Ectodermal cell (in vitro differentiated cells): ENCODE results near the gene NAV3.

Experiments
- H3K27ac ChIP-seq: 2 replicates; pipeline ENCODE4 v1.7.0; 2013; ENCODE audit warnings: mild to moderate bottlenecking, low read depth, low read length; ENCODE audit not compliant: insufficient read depth, poor library complexity, severe bottlenecking
- H3K27me3 ChIP-seq: 2 replicates; pipeline ENCODE4 v1.7.0; 2013; ENCODE audit warnings: mild to moderate bottlenecking, low read length; ENCODE audit not compliant: insufficient read depth, control insufficient read depth, poor library complexity, severe bottlenecking
- H3K36me3 ChIP-seq: one replicate; pipeline ENCODE4 v1.7.0; 2013; ENCODE audit warnings: low read length; ENCODE audit not compliant: control insufficient read depth, insufficient read depth
- H3K4me1 ChIP-seq: one replicate; pipeline ENCODE4 v1.7.0; 2013; ENCODE audit warnings: low read length; ENCODE audit not compliant: control insufficient read depth, insufficient read depth
- H3K4me3 ChIP-seq: 2 replicates; pipeline ENCODE4 v1.7.0; 2013; ENCODE audit warnings: low read depth, low read length, control low read depth; ENCODE audit not compliant: insufficient read depth
- H3K9me3 ChIP-seq: 2 replicates; pipeline ENCODE4 v1.7.0; 2013; ENCODE audit warnings: mild to moderate bottlenecking, low read length, moderate library complexity; ENCODE audit not compliant: control insufficient read depth
- WGBS, 2 experiments: methylation state at CpG; one replicate each; pipeline ENCODE4 v1.1.7; 2013; ENCODE audit warnings: missing lambda C conversion rate in 2 of 2; 5-methylcytosine and 5-hydroxymethylcytosine counted together

Gene NAV3

DNA sequence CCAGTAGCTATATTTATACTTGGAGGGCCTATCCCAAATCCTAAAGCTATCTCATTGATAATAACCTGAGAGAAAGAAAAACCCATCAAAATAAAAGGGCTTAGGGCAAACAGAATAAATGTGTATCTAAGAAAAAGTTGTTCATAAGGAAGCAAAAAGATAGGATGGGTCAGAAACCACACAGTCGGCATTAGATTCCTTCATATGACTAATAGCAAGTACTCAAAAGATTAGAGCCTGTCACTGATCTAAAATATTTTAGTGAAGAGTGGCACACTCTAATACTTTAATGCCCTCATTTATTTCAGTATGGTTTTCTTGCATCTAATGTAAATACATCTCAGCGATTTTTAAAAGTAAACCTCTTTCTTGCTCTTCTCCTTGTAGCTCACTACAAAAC lies 17.1 kb upstream of the NAV3 start:
- no peak overlapping the region for H3K27ac ChIP-seq
- 100% methylated on average over 1 to 2 of the region's 2 CpGs for whole genome bisulfite sequencing, 2 experiments
- no peaks in the 10 kb centered on the region for H3K9me3 ChIP-seq

DNA sequence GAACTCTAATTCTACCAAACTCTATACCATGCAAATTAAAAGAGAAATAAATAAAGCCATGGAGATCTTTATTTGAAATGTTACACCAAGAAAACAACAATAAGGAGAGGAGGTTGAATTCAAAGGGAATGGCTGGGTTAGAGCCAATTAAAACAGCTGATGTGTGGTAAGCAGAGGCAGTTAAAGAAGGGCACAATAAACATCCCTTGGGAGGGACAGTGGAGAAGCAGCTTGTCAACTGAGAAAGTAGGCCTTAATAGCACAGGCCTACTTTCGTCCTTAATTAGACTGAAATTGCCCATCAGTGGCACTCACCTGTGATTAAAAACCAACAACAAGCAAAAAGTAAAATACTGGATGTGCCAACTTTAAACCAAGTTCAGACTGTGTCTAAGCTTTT lies 16.3 kb upstream of the NAV3 start:
- WGBS, 2 experiments = 86 to 100% methylated on average over 1 of the region's 1 CpG
- Histone ChIP-seq H3K9me3 (no peaks in the 10 kb centered on the region), H3K27me3 (no peaks in the 10 kb centered on the region), H3K27ac (no peak overlapping the region), H3K4me3 (no peak overlapping the region), H3K4me1 (no peaks in the 10 kb centered on the region), H3K36me3 (no peaks in the 10 kb centered on the region)

More for the DNA sequence above, 17.1 kb upstream of the NAV3 start:
- no peak overlapping the region for H3K4me3 ChIP-seq
- no peaks in the 10 kb centered on the region for H3K27me3 ChIP-seq
- no peaks in the 10 kb centered on the region for H3K36me3 ChIP-seq
- H3K4me1 ChIP-seq = no peaks in the 10 kb centered on the region

DNA sequence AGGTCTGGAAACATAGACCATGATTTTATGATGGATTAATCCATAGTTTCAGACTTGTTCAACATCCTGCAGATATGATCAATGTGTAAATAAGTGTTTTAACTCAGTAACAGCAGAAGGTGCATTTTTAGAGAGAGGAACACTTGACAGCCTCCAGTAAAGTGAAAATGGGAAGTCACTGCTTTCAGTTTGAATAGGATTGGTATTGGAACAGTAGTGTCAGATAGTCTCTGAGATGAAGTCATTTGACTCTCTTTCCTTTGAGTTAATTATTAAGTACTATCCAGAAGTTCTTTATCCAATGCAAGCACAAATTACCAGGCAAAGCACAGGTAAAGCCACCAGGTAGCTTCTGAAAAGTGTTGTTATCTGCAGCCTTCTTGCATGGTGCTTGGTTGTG lies 14.5 kb upstream of the NAV3 start:
- Histone ChIP-seq H3K9me3 (no peaks in the 10 kb centered on the region), H3K4me1 (no peaks in the 10 kb centered on the region), H3K4me3 (no peak overlapping the region), H3K27me3 (no peaks in the 10 kb centered on the region), H3K27ac (no peak overlapping the region), H3K36me3 (no peaks in the 10 kb centered on the region)

DNA sequence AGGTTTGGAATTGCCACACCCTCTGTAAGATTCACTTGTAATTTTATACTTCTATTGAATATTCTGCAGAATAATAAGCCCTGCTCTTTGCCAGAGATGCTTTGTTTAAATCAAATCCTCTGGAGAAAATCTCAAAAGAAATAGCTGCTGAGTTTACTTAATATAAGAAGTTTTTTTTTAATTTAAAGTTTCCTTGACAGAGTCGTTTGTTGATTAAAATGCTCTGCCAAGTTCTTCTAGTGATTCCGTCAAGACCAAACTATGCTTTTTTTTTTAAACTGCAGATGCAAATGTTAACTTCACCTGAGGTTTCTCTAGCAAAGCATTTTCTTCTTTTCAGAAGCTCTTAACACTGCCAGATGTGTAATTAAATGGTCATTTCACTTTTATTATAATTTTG lies 13.4 kb upstream of the NAV3 start:
- Histone ChIP-seq H3K27ac (no peak overlapping the region), H3K27me3 (no peaks in the 10 kb centered on the region), H3K4me3 (no peak overlapping the region), H3K4me1 (no peaks in the 10 kb centered on the region), H3K9me3 (no peaks in the 10 kb centered on the region), H3K36me3 (no peaks in the 10 kb centered on the region)
- WGBS, 2 experiments = 88 to 97% methylated on average over 2 of the region's 2 CpGs

DNA sequence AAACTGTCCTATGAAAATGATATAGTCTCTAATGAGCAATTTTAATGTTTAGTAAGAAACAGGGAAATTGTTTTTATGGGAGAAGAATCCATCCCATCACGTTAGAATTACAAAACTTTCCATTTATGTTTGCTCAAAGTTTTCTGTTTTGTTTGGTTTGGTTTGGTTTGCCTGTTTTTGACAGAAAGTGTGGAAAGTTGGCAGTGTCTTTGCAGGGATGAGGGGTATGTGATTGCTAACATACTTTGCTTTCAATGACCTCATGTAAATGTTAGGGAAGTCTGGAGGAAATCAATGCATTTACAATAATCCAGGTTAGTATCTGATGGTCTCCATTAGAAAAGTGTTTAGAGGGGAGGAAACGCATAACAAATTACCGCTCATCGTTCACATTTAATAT lies 12.3 kb upstream of the NAV3 start:
- WGBS, 2 experiments = 94 to 100% methylated on average over 1 to 4 of the region's 4 CpGs
- Histone ChIP-seq H3K9me3 (no peaks in the 10 kb centered on the region), H3K27me3 (no peaks in the 10 kb centered on the region), H3K36me3 (no peaks in the 10 kb centered on the region), H3K27ac (no peak overlapping the region), H3K4me1 (no peaks in the 10 kb centered on the region), H3K4me3 (no peak overlapping the region)

DNA sequence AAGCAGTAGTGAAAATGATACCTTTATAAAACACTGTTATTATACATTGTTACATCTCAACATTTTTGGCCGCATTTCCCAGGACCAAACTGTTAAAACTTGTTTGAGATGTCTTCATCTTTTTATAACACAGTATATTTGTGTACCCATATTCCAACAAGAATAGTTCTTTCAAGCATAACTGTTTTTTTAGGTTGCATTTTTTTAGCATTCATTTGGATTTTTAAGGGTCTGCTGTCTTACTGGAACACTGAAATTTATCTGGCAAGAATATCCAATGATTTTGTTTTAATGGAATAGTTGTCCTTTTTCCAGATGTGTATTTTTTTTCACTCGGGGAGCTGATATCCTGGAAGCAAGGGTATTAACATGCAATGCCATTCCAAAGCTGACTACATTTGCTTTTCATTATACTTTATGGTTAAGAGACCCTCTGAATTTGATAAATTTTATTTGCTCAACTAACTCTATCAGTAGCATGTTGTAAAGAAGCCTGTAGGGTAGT lies 8.9 kb upstream of the NAV3 start:
- WGBS, 2 experiments = 100% methylated on average over 1 to 2 of the region's 2 CpGs
- Histone ChIP-seq H3K27ac (no peak overlapping the region), H3K4me1 (no peaks in the 10 kb centered on the region), H3K27me3 (no peaks in the 10 kb centered on the region), H3K9me3 (no peaks in the 10 kb centered on the region), H3K4me3 (no peak overlapping the region), H3K36me3 (no peaks in the 10 kb centered on the region)

DNA sequence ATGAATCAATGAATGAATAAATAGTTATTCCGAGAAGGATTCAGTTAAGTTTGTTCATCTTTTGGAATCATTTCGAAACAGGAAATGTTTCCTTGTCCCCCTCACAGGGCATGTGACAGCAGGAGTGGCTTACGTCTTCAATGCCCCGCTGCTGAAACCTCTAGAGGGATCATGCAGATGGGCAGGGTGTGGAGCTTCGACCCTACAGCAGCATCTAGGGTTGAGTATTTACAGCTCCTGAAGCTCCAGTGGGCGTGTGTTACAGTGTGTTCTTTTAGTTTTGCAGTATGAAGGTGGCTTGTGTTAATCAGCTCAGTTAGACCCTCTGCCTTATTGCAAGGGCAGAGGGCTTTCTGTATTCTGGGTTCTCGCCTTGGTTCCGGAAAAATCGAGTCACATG lies 2.6 kb downstream of the NAV3 start:
- Histone ChIP-seq H3K27me3 (no peaks in the 10 kb centered on the region), H3K4me1 (no peaks in the 10 kb centered on the region), H3K4me3 (no peak overlapping the region), H3K27ac (no peak overlapping the region), H3K9me3 (no peaks in the 10 kb centered on the region), H3K36me3 (no peaks in the 10 kb centered on the region)
- 94 to 95% methylated on average over 9 of the region's 9 CpGs for WGBS, 2 experiments

DNA sequence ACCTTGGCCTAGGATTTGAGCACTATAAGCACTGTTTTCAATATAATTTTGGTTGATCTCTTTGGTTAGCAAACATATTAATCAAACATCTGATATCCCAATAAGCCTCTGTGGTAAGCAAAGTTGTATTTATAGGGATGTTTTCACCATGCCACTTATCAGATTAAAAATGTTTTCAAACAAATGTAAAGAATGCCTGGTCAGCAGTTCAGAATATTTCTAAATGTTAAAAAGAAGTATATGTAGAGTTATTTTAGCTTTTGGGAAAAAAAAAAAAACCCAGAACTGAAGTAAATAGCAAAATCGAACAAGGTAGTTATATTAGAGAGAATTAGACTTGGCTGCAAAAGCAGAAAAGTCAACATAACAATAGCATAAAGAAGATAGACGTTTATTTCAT lies 3.9 kb downstream of the NAV3 start:
- WGBS, 2 experiments = 98 to 100% methylated on average over 2 of the region's 2 CpGs
- H3K9me3 ChIP-seq = no peaks in the 10 kb centered on the region
- no peaks in the 10 kb centered on the region for H3K4me1 ChIP-seq
- no peaks in the 10 kb centered on the region for H3K36me3 ChIP-seq
- no peak overlapping the region for H3K27ac ChIP-seq
- no peaks in the 10 kb centered on the region for H3K27me3 ChIP-seq
- no peak overlapping the region for H3K4me3 ChIP-seq

DNA sequence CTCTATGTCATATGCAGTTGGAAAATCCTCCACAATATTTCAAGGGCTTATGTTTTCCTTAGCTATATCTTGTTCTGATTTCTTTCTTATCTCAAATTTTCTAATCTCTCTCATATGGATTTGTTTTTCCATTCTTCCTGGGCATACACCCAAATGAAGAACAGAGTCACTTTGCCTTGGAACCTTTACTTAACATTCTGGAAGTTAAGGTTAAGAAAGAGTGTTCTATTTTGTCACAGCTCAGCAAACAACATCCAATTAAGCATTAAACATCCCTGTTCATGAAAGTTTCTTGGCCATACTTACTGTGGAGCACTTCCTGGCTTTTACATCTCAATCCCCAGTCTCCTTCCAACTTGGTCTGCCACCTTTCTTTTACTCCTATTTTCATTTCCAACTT lies 5.3 kb downstream of the NAV3 start:
- no peaks in the 10 kb centered on the region for H3K4me1 ChIP-seq
- H3K4me3 ChIP-seq = no peak overlapping the region
- H3K27ac ChIP-seq = no peak overlapping the region
- no peaks in the 10 kb centered on the region for H3K9me3 ChIP-seq
- no peaks in the 10 kb centered on the region for H3K36me3 ChIP-seq
- no peaks in the 10 kb centered on the region for H3K27me3 ChIP-seq

DNA sequence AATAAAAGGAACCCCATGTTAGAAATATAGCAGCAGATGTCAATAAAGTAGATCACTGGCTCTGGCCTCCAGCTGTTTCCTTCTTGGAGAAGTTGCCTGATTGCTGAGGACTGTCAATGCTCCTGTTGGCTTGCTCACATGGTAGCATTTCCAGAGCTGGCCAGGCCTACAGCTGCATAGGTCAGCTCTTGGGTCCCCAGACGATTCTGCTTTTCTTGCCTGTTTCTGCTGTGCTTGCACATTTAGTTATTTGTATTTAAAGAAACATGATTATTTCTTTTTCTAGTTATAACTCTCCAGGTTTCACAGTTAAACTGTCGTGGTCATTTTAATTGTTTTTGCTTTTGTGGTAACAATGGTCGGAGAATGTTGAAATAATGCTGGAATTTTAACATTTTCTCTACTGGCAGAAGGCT lies 7.2 kb downstream of the NAV3 start:
- no peaks in the 10 kb centered on the region for H3K36me3 ChIP-seq
- no peaks in the 10 kb centered on the region for H3K9me3 ChIP-seq
- WGBS, 2 experiments = 89 to 96% methylated on average over 3 of the region's 3 CpGs
- H3K4me1 ChIP-seq = no peaks in the 10 kb centered on the region
- H3K27me3 ChIP-seq = no peaks in the 10 kb centered on the region
- no peak overlapping the region for H3K4me3 ChIP-seq
- no peak overlapping the region for H3K27ac ChIP-seq

DNA sequence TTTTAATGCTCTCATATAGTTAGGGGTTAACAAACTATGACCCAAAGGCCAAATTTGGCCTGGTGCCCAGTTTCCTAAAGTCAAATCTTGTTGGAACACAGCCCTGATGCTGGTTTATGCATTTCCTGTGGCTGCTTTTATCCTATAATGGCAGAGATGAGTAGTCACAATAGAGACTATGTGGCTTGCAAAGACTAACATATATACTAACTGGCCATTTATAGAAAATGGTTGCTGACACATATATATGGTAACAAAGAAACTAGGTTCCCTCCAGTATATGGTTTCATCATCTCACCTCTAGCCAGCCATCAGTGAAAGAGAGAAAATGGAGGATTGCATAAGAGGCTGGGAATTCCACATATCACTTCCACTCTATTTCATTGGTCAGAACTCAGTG lies 10.8 kb downstream of the NAV3 start:
- Histone ChIP-seq H3K27me3 (no peaks in the 10 kb centered on the region), H3K9me3 (no peaks in the 10 kb centered on the region), H3K27ac (no peak overlapping the region), H3K4me1 (no peaks in the 10 kb centered on the region), H3K36me3 (no peaks in the 10 kb centered on the region), H3K4me3 (no peak overlapping the region)
